Stomach (tissue), 9 donors: ENCODE results near the gene DTD1. TPM values are rescaled to one million over a fixed set of nuclear protein-coding genes. Genes with fewer than 3 reads are reported as not detected.

Source experiments
- DNase-seq, 2 donors: peaks; one replicate each; pipeline versions ENCODE4 v3.0.0 to v3.0.0-alpha.2; 2013 to 2019
- H3K27ac ChIP-seq, 5 donors: fragments of 200-600 bp in 4 of 5; sonication (generic) in 4 of 5; one replicate each; pipeline ENCODE4 v1.5.1; 2013 to 2019; ENCODE audit warnings: mild to moderate bottlenecking in 1 of 5, moderate library complexity in 1 of 5
- H3K27me3 ChIP-seq, 3 donors: fragments of 200-600 bp; sonication (generic); one replicate each; pipeline ENCODE4 v1.5.1; 2017 to 2019; ENCODE audit warnings: mixed run types in 1 of 3
- H3K36me3 ChIP-seq, 4 donors: fragments of 200-600 bp; sonication (generic); 1 replicate in 3 of 4; 2 replicates in 1 of 4; pipeline ENCODE4 v1.5.1; 2016 to 2019
- H3K4me1 ChIP-seq, 4 donors: fragments of 200-600 bp; sonication (generic); one replicate each; pipeline ENCODE4 v1.5.1; 2016 to 2019
- H3K4me3 ChIP-seq, 4 donors: fragments of 200-600 bp; sonication (generic) in 3 of 4; one replicate each; pipeline ENCODE4 v1.5.1; 2016 to 2019; ENCODE audit warnings: mild to moderate bottlenecking in 1 of 4
- H3K9me3 ChIP-seq, 4 donors: fragments of 200-600 bp; sonication (generic); one replicate each; pipeline ENCODE4 v1.5.1; 2016 to 2019
- CTCF ChIP-seq, 7 experiments: fragments of 450-650 bp in 4 of 7; fragments of 200-600 bp in 3 of 7; sonication (generic) in 3 of 7; IDR thresholded peaks; one replicate each; pipeline ENCODE4 v1.5.1; 2016 to 2019; ENCODE audit warnings: antibody characterized with exemption in 7 of 7, control low read depth in 2 of 7, mild to moderate bottlenecking in 1 of 7
- EP300 ChIP-seq: sonication (generic); formaldehyde crosslinking; IDR thresholded peaks from one replicate; pipeline ENCODE4 v1.6.1; 2017; ENCODE audit warnings: antibody characterized with exemption
- POLR2A ChIP-seq, 4 donors: fragments of 450-650 bp; IDR thresholded peaks; one replicate each; pipeline ENCODE4 v1.6.1; 2016; ENCODE audit warnings: antibody characterized with exemption in 4 of 4, control low read depth in 2 of 4, mild to moderate bottlenecking in 1 of 4, moderate library complexity in 1 of 4
- POLR2AphosphoS5 ChIP-seq, 3 donors: sonication (generic); formaldehyde crosslinking; IDR thresholded peaks; one replicate each; pipeline ENCODE4 v1.6.1; 2016; ENCODE audit warnings: antibody characterized with exemption in 3 of 3
- WGBS, 5 donors: extraction: QIAGEN DNeasy Blood & Tissue Kit in 3 of 5; methylation state at CpG; one replicate each; pipeline versions ENCODE4 v1.1.5 to v1.1.7; 2013 to 2018; 5-methylcytosine and 5-hydroxymethylcytosine counted together
- intact Hi-C: fragments of 100-400 bp; cut with DNase I; formaldehyde crosslinking; loops from one replicate; pipeline ENCODE4 v1.15.1; 2023; ENCODE audit warnings: low total_unique reads
- polyA plus RNA-seq, 3 donors: library from polyadenylated mRNA; stranded (reverse); fragments of 200-250 nt; gene quantifications; one replicate each; pipeline ENCODE4 v1.2.3, GENCODE V29; 2013
- total RNA-seq, 5 donors: library from RNA; depleted of rRNA; stranded (reverse); fragments of >200 nt; gene quantifications; one replicate each; pipeline versions ENCODE4 v1.1.0 to v1.2.3, GENCODE V29; 2014 to 2016
- donor health status: healthy with polysubstance abuse.
- donor health status: Bipolar disorder and iron deficiency.
- donor health status: healthy.

DTD1 gene
- total and polyA plus RNA-seq, 8 donors, result 4.5 to 30.4 (median 15.7) TPM; not detected in 1

GRCh38 chr20:18650224-18650623 is 62.4 kb downstream of the DTD1 start:
- 81 to 97% (median 90%) methylated on average over 5 of the region's 5 CpGs for WGBS, 5 donors
- no peak overlapping the region for H3K4me3 ChIP-seq
- H3K4me1 ChIP-seq, result peaks cover 0 to 11% (median 3%) of the 10 kb centered on the region in 4 donors
- intact Hi-C loops, result no loop called here
- H3K36me3 ChIP-seq, result no peaks in the 10 kb centered on the region
- TF ChIP-seq CTCF (IDR thresholded peaks at IDR 0.05) (no peak), POLR2AphosphoS5 (IDR thresholded peaks at IDR 0.05) (no peak), EP300 (no peak), POLR2A (IDR thresholded peaks at IDR 0.05) (no peak)
- no peaks in the 10 kb centered on the region for H3K9me3 ChIP-seq
- no peak overlapping the region for H3K27ac ChIP-seq
- no peaks in the 10 kb centered on the region for H3K27me3 ChIP-seq
- DNase-seq, result no peak

- WGBS, 5 donors, result 56 to 77% (median 69%) methylated on average over 1 of the region's 1 CpG
- Histone ChIP-seq H3K27me3 (no peaks in the 10 kb centered on the region), H3K9me3 (no peaks in the 10 kb centered on the region), H3K4me3 (no peak overlapping the region), H3K36me3 (no peaks in the 10 kb centered on the region), H3K4me1 (peaks cover 0 to 11% (median 3%) of the 10 kb centered on the region in 4 donors), H3K27ac (no peak overlapping the region)
- intact Hi-C loops, result no loop called here
- no peak for DNase-seq
- TF ChIP-seq EP300, result no peak
- no peak for TF ChIP-seq POLR2A (IDR thresholded peaks at IDR 0.05)
- no peak for TF ChIP-seq POLR2AphosphoS5 (IDR thresholded peaks at IDR 0.05)
- no peak for TF ChIP-seq CTCF (IDR thresholded peaks at IDR 0.05)
Measured at GRCh38 chr20:18653736-18654447, 66.0 kb downstream of the DTD1 start.

- DNase-seq, result no peak
- Histone ChIP-seq H3K36me3 (no peaks in the 10 kb centered on the region), H3K27me3 (no peaks in the 10 kb centered on the region), H3K4me1 (peaks cover 0 to 11% (median 3%) of the 10 kb centered on the region in 4 donors), H3K4me3 (no peak overlapping the region), H3K27ac (no peak overlapping the region), H3K9me3 (no peaks in the 10 kb centered on the region)
- WGBS, 5 donors, result 85 to 100% (median 90%) methylated on average over 1 of the region's 1 CpG
- intact Hi-C loops, result no loop called here
- TF ChIP-seq POLR2AphosphoS5 (IDR thresholded peaks at IDR 0.05) (no peak), POLR2A (IDR thresholded peaks at IDR 0.05) (no peak), CTCF (IDR thresholded peaks at IDR 0.05) (no peak), EP300 (no peak)
Measured at GRCh38 chr20:18654448-18654773, 66.6 kb downstream of the DTD1 start.

- intact Hi-C loops, result no loop called here
Measured at GRCh38 chr20:18657575-18657974, 69.7 kb downstream of the DTD1 start.

More at GRCh38 chr20:18657575-18657974, 69.7 kb downstream of the DTD1 start:
- no peak overlapping the region for H3K4me3 ChIP-seq
- H3K27me3 ChIP-seq, result no peaks in the 10 kb centered on the region
- TF ChIP-seq POLR2AphosphoS5 (IDR thresholded peaks at IDR 0.05) (no peak), EP300 (no peak), CTCF (IDR thresholded peaks at IDR 0.05) (no peak), POLR2A (IDR thresholded peaks at IDR 0.05) (no peak)
- peaks cover 0 to 11% (median 3%) of the 10 kb centered on the region in 4 donors for H3K4me1 ChIP-seq
- DNase-seq, result no peak
- no peaks in the 10 kb centered on the region for H3K9me3 ChIP-seq
- H3K27ac ChIP-seq, result no peak overlapping the region
- no peaks in the 10 kb centered on the region for H3K36me3 ChIP-seq
- 87 to 95% (median 89%) methylated on average over 3 to 4 of the region's 4 CpGs for WGBS, 5 donors
